Transverse colon (tissue), 4 donors: ENCODE results near the gene CBLC. TPM values are rescaled to one million over a fixed set of nuclear protein-coding genes. Genes with fewer than 3 reads are reported as not detected.

Source experiments
- DNase-seq: peaks from one replicate; pipeline ENCODE4 v3.0.0-alpha.2; 2019
- H3K27ac ChIP-seq, 4 donors: fragments of 200-600 bp; sonication (generic); 2 replicates each; pipeline ENCODE4 v1.5.1; 2016 to 2018; ENCODE audit warnings: inconsistent platforms in 4 of 4
- H3K27me3 ChIP-seq: fragments of 200-600 bp; sonication (generic); 2 replicates; pipeline ENCODE4 v1.5.1; 2017; ENCODE audit warnings: inconsistent platforms
- H3K36me3 ChIP-seq, 4 donors: fragments of 200-600 bp; sonication (generic); 2 replicates each; pipeline ENCODE4 v1.5.1; 2017 to 2019; ENCODE audit warnings: inconsistent platforms in 4 of 4
- H3K4me1 ChIP-seq, 4 donors: fragments of 200-600 bp; sonication (generic); 2 replicates each; pipeline ENCODE4 v1.5.1; 2017 to 2020; ENCODE audit warnings: inconsistent platforms in 4 of 4
- H3K4me3 ChIP-seq, 4 donors: fragments of 200-600 bp; sonication (generic); 1 replicate in 1 of 4; 2 replicates in 3 of 4; pipeline versions ENCODE4 v1.5.1 to v1.6.1; 2017 to 2019; ENCODE audit warnings: inconsistent platforms in 4 of 4
- H3K9me3 ChIP-seq, 2 donors: fragments of 200-600 bp; sonication (generic); 2 replicates each; pipeline ENCODE4 v1.5.1; 2017 to 2019; ENCODE audit warnings: inconsistent platforms in 2 of 2
- CTCF ChIP-seq, 5 experiments: fragments of 200-600 bp in 3 of 5; fragments of 450-650 bp in 2 of 5; sonication (generic) in 3 of 5; IDR thresholded peaks; 1 replicate in 2 of 5; 2 replicates in 3 of 5; pipeline ENCODE4 v1.5.1; 2016 to 2017; ENCODE audit warnings: antibody characterized with exemption in 5 of 5, inconsistent platforms in 3 of 5, mild to moderate bottlenecking in 2 of 5, moderate library complexity in 1 of 5
- EP300 ChIP-seq: sonication (generic); formaldehyde crosslinking; IDR thresholded peaks from one replicate; pipeline ENCODE4 v1.6.1; 2017; ENCODE audit warnings: antibody characterized with exemption, low read depth
- POLR2A ChIP-seq: fragments of 450-650 bp; IDR thresholded peaks from one replicate; pipeline ENCODE4 v1.6.1; 2016; ENCODE audit warnings: antibody characterized with exemption, mild to moderate bottlenecking, moderate library complexity
- POLR2AphosphoS5 ChIP-seq, 3 donors: sonication (generic); formaldehyde crosslinking; IDR thresholded peaks; one replicate each; pipeline ENCODE4 v1.6.1; 2016; ENCODE audit warnings: antibody characterized with exemption in 3 of 3
- WGBS, 2 donors: methylation state at CpG; one replicate each; pipeline ENCODE4 v1.1.5; 2018; ENCODE audit warnings: low coverage in 1 of 2; 5-methylcytosine and 5-hydroxymethylcytosine counted together
- in situ Hi-C, 4 donors: fragments of 200-750 bp; cut with MboI; loops; one replicate each; pipeline versions ENCODE4 v1.15.0 to v1.15.1; 2017; ENCODE audit warnings: low sequenced_read_pairs in 3 of 4, low pct_ligation_motif_present in 1 of 4, low pct_unique_long_range_greater_than_20kb in 1 of 4
- intact Hi-C: fragments of 100-400 bp; cut with DNase I; formaldehyde crosslinking; loops from one replicate; pipeline ENCODE4 v1.15.1; 2023; ENCODE audit warnings: low total_unique reads
- total RNA-seq, 4 donors: library from RNA; depleted of rRNA; stranded (reverse); fragments of >200 nt; gene quantifications; one replicate each; pipeline ENCODE4 v1.1.0, GENCODE V29; 2016

CBLC gene
- total RNA-seq, 4 donors from 2014 or later, result 96.1 to 210 (median 145) TPM

- Histone ChIP-seq H3K9me3 (no peaks in the 10 kb centered on the region), H3K27me3 (peaks cover 3% of the 10 kb centered on the region), H3K36me3 (no peaks in the 10 kb centered on the region), H3K27ac (no peak overlapping the region), H3K4me1 (peaks cover 15 to 26% (median 22%) of the 10 kb centered on the region in 4 donors), H3K4me3 (no peak overlapping the region)
- intact Hi-C loops, result no loop called here
- 81 to 95% methylated on average over 4 to 13 of the region's 13 CpGs for WGBS, 2 donors
- TF ChIP-seq POLR2A (no peak), CTCF (IDR thresholded peaks at IDR 0.05) (no peak), POLR2AphosphoS5 (IDR thresholded peaks at IDR 0.05) (no peak), EP300 (no peak)
- DNase-seq, result no peak
- in situ Hi-C loops, result no loop called here
These were observed 32.8 kb downstream of the CBLC start for GRCh38 chr19:44810234-44811121.

- in situ Hi-C loops, result no loop called here
- no peak for DNase-seq
- H3K27me3 ChIP-seq, result peaks cover 3% of the 10 kb centered on the region
- peaks cover 15 to 26% (median 22%) of the 10 kb centered on the region in 4 donors for H3K4me1 ChIP-seq
- H3K9me3 ChIP-seq, result no peaks in the 10 kb centered on the region
- H3K36me3 ChIP-seq, result no peaks in the 10 kb centered on the region
- intact Hi-C loops, result no loop called here
- no peak for TF ChIP-seq POLR2A
- no peak for TF ChIP-seq POLR2AphosphoS5 (IDR thresholded peaks at IDR 0.05)
- no peak for TF ChIP-seq CTCF (IDR thresholded peaks at IDR 0.05)
- no peak for TF ChIP-seq EP300
- H3K27ac ChIP-seq, result no peak overlapping the region
- no peak overlapping the region for H3K4me3 ChIP-seq
- WGBS, 2 donors, result 85% methylated on average over 7 of the region's 7 CpGs; no CpG with 5 or more reads in 1 of the 2 donors
These were observed 33.4 kb downstream of the CBLC start for GRCh38 chr19:44811122-44811419.

DNA sequence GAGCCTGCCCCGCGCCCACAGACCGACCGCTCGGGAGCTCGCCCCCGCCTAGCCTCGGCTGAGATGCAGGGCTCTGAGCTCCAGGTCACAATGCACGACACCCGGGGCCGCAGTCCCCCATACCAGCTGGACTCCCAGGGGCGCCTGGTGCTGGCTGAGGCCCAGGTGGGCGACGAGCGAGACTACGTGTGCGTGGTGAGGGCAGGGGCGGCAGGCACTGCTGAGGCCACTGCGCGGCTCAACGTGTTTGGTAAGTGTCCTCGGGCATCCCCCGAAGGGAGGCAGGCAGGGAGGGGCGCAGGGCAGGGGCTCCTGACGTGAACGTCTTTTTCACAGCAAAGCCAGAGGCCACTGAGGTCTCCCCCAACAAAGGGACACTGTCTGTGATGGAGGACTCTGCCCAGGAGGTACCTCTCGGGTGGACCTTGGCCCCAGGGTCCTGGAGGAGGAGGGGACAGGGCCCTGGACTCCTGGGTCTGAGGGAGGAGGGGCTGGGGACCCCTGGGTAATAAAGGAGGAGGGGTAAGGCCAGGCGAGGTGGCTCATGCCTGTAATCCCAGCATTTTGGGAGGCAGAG lies 34.5 kb downstream of the CBLC start:
- no peaks in the 10 kb centered on the region for H3K36me3 ChIP-seq
- in situ Hi-C loops (no loop called here), intact Hi-C loops (no loop called here)
- no peak for DNase-seq
- H3K27ac ChIP-seq, result no peak overlapping the region
- H3K4me3 ChIP-seq, result no peak overlapping the region
- H3K27me3 ChIP-seq, result peaks cover 3% of the 10 kb centered on the region
- 92% methylated on average over 14 to 28 of the region's 28 CpGs for WGBS, 2 donors
- H3K9me3 ChIP-seq, result no peaks in the 10 kb centered on the region
- H3K4me1 ChIP-seq, result peaks cover 15 to 26% (median 20%) of the 10 kb centered on the region in 4 donors
- TF ChIP-seq CTCF (IDR thresholded peaks at IDR 0.05), result no peak
- no peak for TF ChIP-seq POLR2AphosphoS5 (IDR thresholded peaks at IDR 0.05)
- TF ChIP-seq POLR2A, result no peak

DNA sequence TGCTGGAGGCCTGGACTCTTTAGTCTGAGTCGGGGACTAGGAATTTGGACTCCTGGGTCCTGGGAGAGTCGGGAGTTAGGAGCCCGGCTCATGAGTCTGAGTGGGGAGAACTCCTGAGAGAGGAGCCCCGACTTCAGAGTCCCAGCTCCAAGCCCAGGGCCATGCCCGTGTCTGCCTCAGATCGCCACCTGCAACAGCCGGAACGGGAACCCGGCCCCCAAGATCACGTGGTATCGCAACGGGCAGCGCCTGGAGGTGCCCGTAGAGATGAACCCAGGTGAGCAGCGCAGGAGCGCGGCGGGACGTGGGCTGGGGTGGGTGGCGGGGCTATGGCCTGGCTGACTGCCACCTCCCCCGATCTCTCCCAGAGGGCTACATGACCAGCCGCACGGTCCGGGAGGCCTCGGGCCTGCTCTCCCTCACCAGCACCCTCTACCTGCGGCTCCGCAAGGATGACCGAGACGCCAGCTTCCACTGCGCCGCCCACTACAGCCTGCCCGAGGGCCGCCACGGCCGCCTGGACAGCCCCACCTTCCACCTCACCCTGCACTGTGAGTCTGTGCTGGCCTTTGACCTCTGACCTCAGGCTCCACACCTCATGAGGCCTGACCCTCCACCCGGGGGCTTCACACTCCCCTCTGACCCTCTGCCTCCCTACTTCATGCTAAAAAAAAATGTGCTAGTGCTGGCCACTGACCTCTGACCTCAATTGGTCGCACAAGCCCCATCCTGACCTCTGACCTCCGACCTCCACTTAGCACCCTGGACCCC lies 35.6 kb downstream of the CBLC start:
- Histone ChIP-seq H3K36me3 (no peaks in the 10 kb centered on the region), H3K4me1 (peaks cover 11 to 23% (median 17%) of the 10 kb centered on the region in 4 donors), H3K27ac (no peak overlapping the region), H3K4me3 (no peak overlapping the region), H3K9me3 (no peaks in the 10 kb centered on the region), H3K27me3 (peaks cover 3% of the 10 kb centered on the region)
- no peak for TF ChIP-seq POLR2A
- TF ChIP-seq POLR2AphosphoS5 (IDR thresholded peaks at IDR 0.05), result no peak
- no peak for TF ChIP-seq EP300
- TF ChIP-seq CTCF (IDR thresholded peaks at IDR 0.05), result no peak
- intact Hi-C loops (no loop called here), in situ Hi-C loops (no loop called here)
- WGBS, 2 donors, result 91% methylated on average over 38 of the region's 38 CpGs; no CpG with 5 or more reads in 1 of the 2 donors
- no peak for DNase-seq
